HG03095 (cell line): ENCODE measurements around the gene SLC12A1.

ENCODE experiments used
- ATAC-seq: cut with Tn5 transposase; IDR thresholded peaks from one replicate; pipeline ENCODE4 v1.9.1; 2021; ENCODE audit warnings: moderate library complexity; ENCODE audit not compliant: unreplicated experiment

Gene SLC12A1

DNA sequence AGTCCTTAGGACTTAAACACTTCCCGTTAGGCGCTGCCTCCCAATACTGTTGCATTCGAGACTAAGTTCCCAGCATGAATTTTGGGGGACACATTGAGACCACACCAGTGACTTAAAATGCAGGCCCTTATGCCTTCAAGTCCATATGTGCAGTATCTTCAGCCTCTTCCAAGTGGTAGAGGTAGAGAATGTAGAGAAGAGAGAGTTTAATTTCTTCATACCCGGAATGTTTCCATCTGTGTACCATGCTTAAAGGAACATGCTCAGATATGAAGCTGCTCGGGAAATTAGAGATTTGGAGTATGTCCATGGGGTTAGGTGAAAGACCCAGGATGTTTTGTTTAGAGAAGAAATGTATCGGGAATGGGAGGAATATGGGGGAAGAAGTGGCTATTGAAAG is 137.8 kb downstream of the SLC12A1 start:
- no peak for ATAC-seq

DNA sequence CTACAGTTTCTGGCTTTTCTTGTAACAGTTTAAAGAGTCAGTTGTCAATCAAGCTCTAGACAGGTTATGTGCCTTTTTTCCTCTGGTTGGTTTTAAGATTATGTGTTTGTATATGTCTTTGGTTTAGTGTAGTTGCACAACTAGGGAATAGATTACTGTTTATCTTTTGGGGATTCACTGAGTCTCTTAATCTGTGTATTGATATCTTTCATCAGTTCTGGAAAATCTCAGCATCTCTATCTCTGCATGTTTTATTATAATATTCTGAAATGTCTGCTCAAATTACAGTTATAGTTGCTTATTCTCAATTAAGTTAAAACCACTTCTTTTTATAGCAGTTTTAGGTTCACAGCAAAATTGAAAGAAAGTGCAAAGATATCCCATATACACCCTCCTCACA is 139.4 kb downstream of the SLC12A1 start:
- no peak for ATAC-seq

DNA sequence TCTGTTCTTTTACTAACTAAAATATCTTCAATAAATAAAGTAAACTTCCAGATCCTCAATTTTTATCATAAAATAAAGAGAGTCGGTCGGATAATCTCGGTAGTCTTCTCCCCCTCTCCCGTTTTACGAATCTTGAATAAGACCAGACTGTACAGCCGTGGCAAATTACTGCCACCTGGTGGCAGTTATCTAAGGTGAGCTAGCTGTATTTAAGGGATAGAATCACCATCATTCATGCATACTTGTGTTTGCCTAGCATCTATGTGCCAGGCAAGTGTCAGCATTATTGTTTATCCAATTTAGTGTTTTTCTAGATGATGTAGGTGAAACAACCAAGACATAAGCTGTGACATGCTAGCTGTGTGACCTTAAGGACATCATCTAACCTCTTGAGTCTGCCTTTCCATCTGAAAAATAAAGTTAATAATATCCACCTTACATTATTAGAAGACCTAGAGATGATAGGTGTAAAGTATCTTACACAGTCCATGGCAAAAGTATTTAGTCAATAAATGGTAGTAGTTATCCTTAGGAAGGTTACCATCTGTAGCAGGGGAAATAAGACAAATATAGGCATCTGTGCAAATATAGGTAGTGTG is 146.5 kb downstream of the SLC12A1 start:
- ATAC-seq, result peak; percentile 85
